ENCODE results near the gene CNTF.

DNA sequence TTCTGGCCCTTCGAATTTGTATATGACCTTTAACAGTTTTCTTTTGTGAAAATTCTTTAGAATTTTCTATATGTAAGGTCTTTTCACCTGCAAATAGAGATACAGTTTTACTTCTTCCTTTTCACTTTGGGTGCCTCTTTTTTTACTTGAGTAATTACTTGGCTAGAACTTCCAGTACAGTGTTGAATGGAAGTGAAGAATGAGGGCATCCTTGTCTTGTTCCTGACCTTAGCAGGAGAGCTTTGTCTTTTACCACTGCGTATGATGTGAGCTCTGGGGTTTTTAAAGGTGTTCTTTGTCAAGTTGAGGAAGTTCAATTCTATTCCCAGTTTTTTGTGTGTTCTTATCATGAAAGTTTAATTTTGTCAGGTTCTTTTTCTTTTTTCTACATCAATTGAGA lies 22.0 kb upstream of the CNTF start:
- no peak for TF ChIP-seq POLR2A (IDR thresholded peaks at IDR 0.05)
- TF ChIP-seq, protein P1, sequence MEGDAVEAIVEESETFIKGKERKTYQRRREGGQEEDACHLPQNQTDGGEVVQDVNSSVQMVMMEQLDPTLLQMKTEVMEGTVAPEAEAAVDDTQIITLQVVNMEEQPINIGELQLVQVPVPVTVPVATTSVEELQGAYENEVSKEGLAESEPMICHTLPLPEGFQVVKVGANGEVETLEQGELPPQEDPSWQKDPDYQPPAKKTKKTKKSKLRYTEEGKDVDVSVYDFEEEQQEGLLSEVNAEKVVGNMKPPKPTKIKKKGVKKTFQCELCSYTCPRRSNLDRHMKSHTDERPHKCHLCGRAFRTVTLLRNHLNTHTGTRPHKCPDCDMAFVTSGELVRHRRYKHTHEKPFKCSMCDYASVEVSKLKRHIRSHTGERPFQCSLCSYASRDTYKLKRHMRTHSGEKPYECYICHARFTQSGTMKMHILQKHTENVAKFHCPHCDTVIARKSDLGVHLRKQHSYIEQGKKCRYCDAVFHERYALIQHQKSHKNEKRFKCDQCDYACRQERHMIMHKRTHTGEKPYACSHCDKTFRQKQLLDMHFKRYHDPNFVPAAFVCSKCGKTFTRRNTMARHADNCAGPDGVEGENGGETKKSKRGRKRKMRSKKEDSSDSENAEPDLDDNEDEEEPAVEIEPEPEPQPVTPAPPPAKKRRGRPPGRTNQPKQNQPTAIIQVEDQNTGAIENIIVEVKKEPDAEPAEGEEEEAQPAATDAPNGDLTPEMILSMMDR (IDR thresholded peaks at IDR 0.05), result no peak
